ENCODE data around the gene SPEF2.

DNA sequence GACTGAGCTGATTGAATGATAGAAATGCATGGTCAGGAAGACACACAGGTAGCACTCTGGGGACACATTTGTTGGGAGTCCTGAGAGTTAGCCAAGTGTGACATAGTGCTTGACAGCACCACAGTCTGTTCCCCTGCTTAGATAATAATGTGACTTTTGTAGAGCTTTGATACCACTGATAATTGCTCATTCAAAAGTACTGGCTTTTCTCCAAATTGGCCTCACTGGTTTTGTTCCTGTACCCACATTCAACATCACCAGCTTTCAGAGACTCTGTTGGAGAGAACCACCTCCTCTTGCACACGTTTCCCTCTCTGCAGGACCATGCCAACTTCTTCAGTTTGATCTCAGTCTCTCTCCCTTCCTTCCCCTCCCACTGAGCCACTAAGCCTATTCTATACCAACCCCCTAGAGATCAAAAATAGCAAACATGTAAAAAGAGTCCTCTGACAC, 186.6 kb downstream of the SPEF2 start:
- TF ChIP-seq, protein P1, sequence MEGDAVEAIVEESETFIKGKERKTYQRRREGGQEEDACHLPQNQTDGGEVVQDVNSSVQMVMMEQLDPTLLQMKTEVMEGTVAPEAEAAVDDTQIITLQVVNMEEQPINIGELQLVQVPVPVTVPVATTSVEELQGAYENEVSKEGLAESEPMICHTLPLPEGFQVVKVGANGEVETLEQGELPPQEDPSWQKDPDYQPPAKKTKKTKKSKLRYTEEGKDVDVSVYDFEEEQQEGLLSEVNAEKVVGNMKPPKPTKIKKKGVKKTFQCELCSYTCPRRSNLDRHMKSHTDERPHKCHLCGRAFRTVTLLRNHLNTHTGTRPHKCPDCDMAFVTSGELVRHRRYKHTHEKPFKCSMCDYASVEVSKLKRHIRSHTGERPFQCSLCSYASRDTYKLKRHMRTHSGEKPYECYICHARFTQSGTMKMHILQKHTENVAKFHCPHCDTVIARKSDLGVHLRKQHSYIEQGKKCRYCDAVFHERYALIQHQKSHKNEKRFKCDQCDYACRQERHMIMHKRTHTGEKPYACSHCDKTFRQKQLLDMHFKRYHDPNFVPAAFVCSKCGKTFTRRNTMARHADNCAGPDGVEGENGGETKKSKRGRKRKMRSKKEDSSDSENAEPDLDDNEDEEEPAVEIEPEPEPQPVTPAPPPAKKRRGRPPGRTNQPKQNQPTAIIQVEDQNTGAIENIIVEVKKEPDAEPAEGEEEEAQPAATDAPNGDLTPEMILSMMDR (IDR thresholded peaks at IDR 0.05; ENCODE audit: low read length): no peak
- no peak for TF ChIP-seq EZH2 (IDR thresholded peaks at IDR 0.05; ENCODE audit: borderline replicate concordance, low read length)
